HepG2 (cell line): ENCODE results near the gene SEPTIN12. TPM values are rescaled to one million over a fixed set of nuclear protein-coding genes. Genes with fewer than 3 reads are reported as not detected.

Source experiments
- DNMT3B ChIP-seq: conservative IDR thresholded peaks from 2 replicates; pipeline ENCODE4 v1.6.1; 2016; ENCODE audit warnings: missing biosample characterization, control low read depth
- FOXA3 ChIP-seq: IDR thresholded peaks from 2 replicates; pipeline ENCODE4 v1.6.1; 2016; ENCODE audit warnings: missing genetic modification reagents, missing compliant biosample characterization
- GLMP ChIP-seq: sonication (generic); formaldehyde crosslinking; IDR thresholded peaks from 2 replicates; pipeline ENCODE4 v1.9.0; 2021; ENCODE audit warnings: missing genetic modification reagents, mild to moderate bottlenecking, borderline replicate concordance
- HNF1B ChIP-seq: sonication (generic); formaldehyde crosslinking; IDR thresholded peaks from 2 replicates; pipeline ENCODE4 v1.5.1; 2020; ENCODE audit warnings: mild to moderate bottlenecking, moderate library complexity, missing genetic modification reagents
- HNF4A ChIP-seq: sonication (generic); formaldehyde crosslinking; IDR thresholded peaks from 2 replicates; pipeline ENCODE4 v1.4.0; 2020; ENCODE audit warnings: missing genetic modification reagents
- KLF12 ChIP-seq: sonication (generic); formaldehyde crosslinking; IDR thresholded peaks from 2 replicates; pipeline ENCODE4 v1.4.0; 2020; ENCODE audit warnings: missing genetic modification reagents, borderline replicate concordance
- KLF16 ChIP-seq, 2 experiments: sonication (generic) in 1 of 2; formaldehyde crosslinking in 1 of 2; IDR thresholded peaks; 2 replicates each; pipeline versions ENCODE4 v1.6.1 to v1.8.0; 2016 to 2023; ENCODE audit warnings: missing genetic modification reagents in 2 of 2, missing compliant biosample characterization in 1 of 2
- MIXL1 ChIP-seq: IDR thresholded peaks from 2 replicates; pipeline ENCODE4 v1.6.1; 2016
- MYC ChIP-seq: sonication (generic); formaldehyde crosslinking; IDR thresholded peaks from 2 replicates; pipeline ENCODE4 v1.9.0; 2021; ENCODE audit warnings: missing genetic modification reagents, borderline replicate concordance
- PAWR ChIP-seq: sonication (generic); formaldehyde crosslinking; IDR thresholded peaks from 2 replicates; pipeline ENCODE4 v1.4.0; 2020; ENCODE audit warnings: missing genetic modification reagents, mild to moderate bottlenecking, borderline replicate concordance
- PAX8 ChIP-seq: sonication (generic); formaldehyde crosslinking; IDR thresholded peaks from 2 replicates; pipeline ENCODE4 v1.8.0; 2022; ENCODE audit warnings: mild to moderate bottlenecking, missing genetic modification reagents, borderline replicate concordance
- RELA ChIP-seq: sonication (generic); formaldehyde crosslinking; IDR thresholded peaks from 2 replicates; pipeline ENCODE4 v1.4.0; 2020; ENCODE audit warnings: missing genetic modification reagents
- SP1 ChIP-seq, 2 experiments: fragments of 450-650 bp in 1 of 2; sonication (generic) in 1 of 2; formaldehyde crosslinking in 1 of 2; IDR thresholded peaks; 2 replicates each; pipeline versions ENCODE4 v1.4.0 to v1.6.1; 2016 to 2020; ENCODE audit warnings: missing genetic modification reagents in 1 of 2
- TFAP4 ChIP-seq: sonication (generic); IDR thresholded peaks from 2 replicates; pipeline ENCODE4 v1.6.1; 2016; ENCODE audit warnings: low read depth, borderline replicate concordance
- TOE1 ChIP-seq: sonication (generic); formaldehyde crosslinking; IDR thresholded peaks from 2 replicates; pipeline ENCODE4 v1.4.0; 2020; ENCODE audit warnings: mild to moderate bottlenecking, missing genetic modification reagents
- ZNF253 ChIP-seq: sonication (generic); formaldehyde crosslinking; IDR thresholded peaks from 2 replicates; pipeline ENCODE4 v1.8.0; 2022; ENCODE audit warnings: mild to moderate bottlenecking, missing genetic modification reagents, borderline replicate concordance
- ZNF33A ChIP-seq: sonication (generic); formaldehyde crosslinking; IDR thresholded peaks from 2 replicates; pipeline ENCODE4 v1.5.1; 2020; ENCODE audit warnings: missing genetic modification reagents, mild to moderate bottlenecking, moderate library complexity, borderline replicate concordance
- ZNF75D ChIP-seq: sonication (generic); formaldehyde crosslinking; IDR thresholded peaks from 2 replicates; pipeline ENCODE4 v1.8.1; 2023; ENCODE audit warnings: missing genetic modification reagents, mild to moderate bottlenecking, borderline replicate concordance
- ZSCAN22 ChIP-seq: sonication (generic); formaldehyde crosslinking; IDR thresholded peaks from 2 replicates; pipeline ENCODE4 v1.4.0; 2020; ENCODE audit warnings: mild to moderate bottlenecking, missing genetic modification reagents
- ZSCAN25 ChIP-seq: sonication (generic); formaldehyde crosslinking; IDR thresholded peaks from 2 replicates; pipeline ENCODE4 v1.8.0; 2022; ENCODE audit warnings: mild to moderate bottlenecking, missing genetic modification reagents
- ZSCAN9 ChIP-seq: IDR thresholded peaks from 2 replicates; pipeline ENCODE4 v1.6.1; 2016; ENCODE audit warnings: borderline replicate concordance
- polyA plus RNA-seq, 8 experiments: library from polyadenylated mRNA; depleted of rRNA in 3 of 8; stranded (reverse) in 7 of 8; unstranded in 1 of 8; fragments of >200 nt; fragmentation: Illumina TruSeq in 4 of 8; extraction: Trizol in 4 of 8; gene quantifications; 2 replicates each; pipeline versions ENCODE4 v1.2.1 to v1.2.3, GENCODE V29; 2011 to 2016; ENCODE audit warnings: low read depth in 4 of 8, missing spikeins in 1 of 8, mixed read lengths in 1 of 8; ENCODE audit not compliant: insufficient read depth in 1 of 8
- total RNA-seq, 5 experiments: library from RNA; depleted of rRNA; stranded (reverse); fragments of >200 nt; fragmentation: Illumina TruSeq; extraction: Trizol; gene quantifications; 2 replicates each; pipeline ENCODE4 v1.2.3, GENCODE V29; 2016; ENCODE audit warnings: low read depth in 1 of 5
- TF ChIP-seq, protein P1 (sequence below): sonication (generic); formaldehyde crosslinking; IDR thresholded peaks from 2 replicates; pipeline ENCODE4 v1.5.0; 2020; ENCODE audit warnings: missing genetic modification reagents, mild to moderate bottlenecking, borderline replicate concordance
- TF ChIP-seq, protein P2 (sequence below): sonication (generic); formaldehyde crosslinking; IDR thresholded peaks from 2 replicates; pipeline ENCODE4 v1.5.0; 2020; ENCODE audit warnings: mild to moderate bottlenecking, missing genetic modification reagents

SEPTIN12 gene
- total and polyA plus RNA-seq, 2 of the 13 experiments (the other 11 are each of a cell fraction or from before 2014, with no cell fraction given): 0.22 TPM; not detected in 1

- TF ChIP-seq TFAP4 (peak; percentile 87; the same call in 1 of the 2 replicates), SP1 (IDR thresholded peaks at IDR 0.05) (no peak), SP1 (CRISPR knock-in tag; IDR thresholded peaks at IDR 0.05) (no peak), KLF16 (CRISPR knock-in tag; IDR thresholded peaks at IDR 0.05) (no peak), GLMP (CRISPR knock-in tag) (no peak), KLF12 (CRISPR knock-in tag) (0 out of 2 replicates have a peak, but pooled peaks have one; percentile 42), MIXL1 (CRISPR knock-in tag) (no peak), FOXA3 (no peak), ZSCAN22 (CRISPR knock-in tag) (no peak), ZNF253 (CRISPR knock-in tag) (no peak), ZSCAN25 (no peak), RELA (no peak), ZNF75D (no peak), ZNF33A (CRISPR knock-in tag) (no peak), PAWR (no peak), DNMT3B (CRISPR knock-in tag) (no peak), PAX8 (CRISPR knock-in tag) (no peak), TOE1 (CRISPR knock-in tag) (no peak), HNF4A (CRISPR knock-in tag) (peak; percentile 40; the same call in 1 of the 2 replicates), HNF1B (CRISPR knock-in tag) (peak; percentile 80; the same call in 1 of the 2 replicates), ZSCAN9 (no peak), MYC (CRISPR knock-in tag) (peak; percentile 50; the same call in 1 of the 2 replicates)
- TF ChIP-seq, protein P1, sequence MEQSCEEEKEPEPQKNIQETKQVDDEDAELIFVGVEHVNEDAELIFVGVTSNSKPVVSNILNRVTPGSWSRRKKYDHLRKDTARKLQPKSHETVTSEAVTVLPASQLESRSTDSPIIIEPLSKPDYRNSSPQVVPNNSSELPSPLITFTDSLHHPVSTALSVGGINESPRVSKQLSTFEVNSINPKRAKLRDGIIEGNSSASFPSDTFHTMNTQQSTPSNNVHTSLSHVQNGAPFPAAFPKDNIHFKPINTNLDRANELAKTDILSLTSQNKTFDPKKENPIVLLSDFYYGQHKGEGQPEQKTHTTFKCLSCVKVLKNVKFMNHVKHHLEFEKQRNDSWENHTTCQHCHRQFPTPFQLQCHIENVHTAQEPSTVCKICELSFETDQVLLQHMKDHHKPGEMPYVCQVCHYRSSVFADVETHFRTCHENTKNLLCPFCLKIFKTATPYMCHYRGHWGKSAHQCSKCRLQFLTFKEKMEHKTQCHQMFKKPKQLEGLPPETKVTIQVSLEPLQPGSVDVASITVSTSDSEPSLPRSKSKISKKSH (CRISPR knock-in tag): no peak
- TF ChIP-seq, protein P2, sequence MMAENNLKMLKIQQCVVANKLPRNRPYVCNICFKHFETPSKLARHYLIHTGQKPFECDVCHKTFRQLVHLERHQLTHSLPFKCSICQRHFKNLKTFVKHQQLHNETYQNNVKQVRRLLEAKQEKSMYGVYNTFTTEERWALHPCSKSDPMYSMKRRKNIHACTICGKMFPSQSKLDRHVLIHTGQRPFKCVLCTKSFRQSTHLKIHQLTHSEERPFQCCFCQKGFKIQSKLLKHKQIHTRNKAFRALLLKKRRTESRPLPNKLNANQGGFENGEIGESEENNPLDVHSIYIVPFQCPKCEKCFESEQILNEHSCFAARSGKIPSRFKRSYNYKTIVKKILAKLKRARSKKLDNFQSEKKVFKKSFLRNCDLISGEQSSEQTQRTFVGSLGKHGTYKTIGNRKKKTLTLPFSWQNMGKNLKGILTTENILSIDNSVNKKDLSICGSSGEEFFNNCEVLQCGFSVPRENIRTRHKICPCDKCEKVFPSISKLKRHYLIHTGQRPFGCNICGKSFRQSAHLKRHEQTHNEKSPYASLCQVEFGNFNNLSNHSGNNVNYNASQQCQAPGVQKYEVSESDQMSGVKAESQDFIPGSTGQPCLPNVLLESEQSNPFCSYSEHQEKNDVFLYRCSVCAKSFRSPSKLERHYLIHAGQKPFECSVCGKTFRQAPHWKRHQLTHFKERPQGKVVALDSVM (CRISPR knock-in tag): no peak
These were observed 12.3 kb upstream of the SEPTIN12 start (continued) for GRCh38 chr16:4800290-4801041.
